HepG2 (cell line): ENCODE data around the gene SCMH1. TPM values are rescaled to one million over a fixed set of nuclear protein-coding genes. Genes with fewer than 3 reads are reported as not detected.

ENCODE experiments used
- NRL ChIP-seq: sonication (generic); formaldehyde crosslinking; IDR thresholded peaks from 2 replicates; pipeline ENCODE4 v1.5.0; 2020; ENCODE audit warnings: missing genetic modification reagents, mild to moderate bottlenecking, moderate library complexity, borderline replicate concordance
- ZNF33B ChIP-seq: sonication (generic); formaldehyde crosslinking; IDR thresholded peaks from 2 replicates; pipeline ENCODE4 v1.5.1; 2020; ENCODE audit warnings: mild to moderate bottlenecking, missing genetic modification reagents
- ZNF543 ChIP-seq: sonication (generic); formaldehyde crosslinking; IDR thresholded peaks from 2 replicates; pipeline ENCODE4 v1.4.0; 2020; ENCODE audit warnings: mild to moderate bottlenecking, missing genetic modification reagents
- ZNF570 ChIP-seq: sonication (generic); formaldehyde crosslinking; IDR thresholded peaks from 2 replicates; pipeline ENCODE4 v1.4.0; 2020; ENCODE audit warnings: mild to moderate bottlenecking, missing genetic modification reagents, borderline replicate concordance
- polyA plus RNA-seq, 8 experiments: library from polyadenylated mRNA; depleted of rRNA in 3 of 8; stranded (reverse) in 7 of 8; unstranded in 1 of 8; fragments of >200 nt; fragmentation: Illumina TruSeq in 4 of 8; extraction: Trizol in 4 of 8; gene quantifications; 2 replicates each; pipeline versions ENCODE4 v1.2.1 to v1.2.3, GENCODE V29; 2011 to 2016; ENCODE audit warnings: low read depth in 4 of 8, missing spikeins in 1 of 8, mixed read lengths in 1 of 8; ENCODE audit not compliant: insufficient read depth in 1 of 8
- total RNA-seq, 5 experiments: library from RNA; depleted of rRNA; stranded (reverse); fragments of >200 nt; fragmentation: Illumina TruSeq; extraction: Trizol; gene quantifications; 2 replicates each; pipeline ENCODE4 v1.2.3, GENCODE V29; 2016; ENCODE audit warnings: low read depth in 1 of 5
- TF ChIP-seq, protein P1 (sequence below), 2 experiments: sonication (generic) in 1 of 2; formaldehyde crosslinking in 1 of 2; IDR thresholded peaks; 2 replicates each; pipeline versions ENCODE4 v1.4.0 to v1.6.1; 2016 to 2020; ENCODE audit warnings: borderline replicate concordance in 1 of 2, low read depth in 1 of 2, mild to moderate bottlenecking in 1 of 2, missing genetic modification reagents in 1 of 2
- TF ChIP-seq, protein P2 (sequence below): sonication (generic); formaldehyde crosslinking; IDR thresholded peaks from 2 replicates; pipeline ENCODE4 v1.4.0; 2020; ENCODE audit warnings: missing genetic modification reagents, borderline replicate concordance
- TF ChIP-seq, protein P3 (sequence below): sonication (generic); formaldehyde crosslinking; IDR thresholded peaks from 2 replicates; pipeline ENCODE4 v1.8.1; 2023; ENCODE audit warnings: mild to moderate bottlenecking, moderate library complexity, missing genetic modification reagents

The SCMH1 gene
- total and polyA plus RNA-seq, 2 of the 13 experiments (the other 11 are each of a cell fraction or from before 2014, with no cell fraction given) = 41.8 to 52.6 TPM

DNA sequence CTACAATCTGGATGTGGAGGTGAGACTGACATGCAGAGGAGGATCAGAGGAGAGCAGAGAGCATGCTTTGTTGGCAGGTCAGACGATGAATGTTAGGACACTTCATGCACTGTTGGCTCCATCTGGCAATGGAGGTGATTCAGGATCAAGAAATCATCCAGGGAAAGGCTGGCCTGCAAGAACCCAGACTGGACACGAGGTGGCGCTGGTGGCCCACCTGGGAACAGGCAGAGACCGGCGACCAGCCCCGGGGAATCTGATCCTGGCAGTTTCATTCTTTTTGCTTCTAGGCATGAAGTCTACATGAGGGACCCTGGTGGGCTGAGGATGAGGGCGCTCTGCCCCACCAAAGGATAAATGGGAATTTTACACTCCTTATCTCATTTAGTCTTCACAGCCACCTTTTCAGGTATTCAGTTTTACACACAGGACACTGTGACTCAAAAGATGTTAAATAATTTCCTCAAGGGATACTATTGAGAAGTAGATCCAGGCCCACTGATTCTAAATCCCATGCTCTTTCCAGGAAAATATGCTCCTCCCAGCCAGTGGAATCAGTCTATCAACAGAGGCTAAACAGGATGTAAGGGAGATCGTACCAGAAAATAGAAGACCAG, 26.2 kb upstream of the SCMH1 start (continued):
- TF ChIP-seq, protein P1, sequence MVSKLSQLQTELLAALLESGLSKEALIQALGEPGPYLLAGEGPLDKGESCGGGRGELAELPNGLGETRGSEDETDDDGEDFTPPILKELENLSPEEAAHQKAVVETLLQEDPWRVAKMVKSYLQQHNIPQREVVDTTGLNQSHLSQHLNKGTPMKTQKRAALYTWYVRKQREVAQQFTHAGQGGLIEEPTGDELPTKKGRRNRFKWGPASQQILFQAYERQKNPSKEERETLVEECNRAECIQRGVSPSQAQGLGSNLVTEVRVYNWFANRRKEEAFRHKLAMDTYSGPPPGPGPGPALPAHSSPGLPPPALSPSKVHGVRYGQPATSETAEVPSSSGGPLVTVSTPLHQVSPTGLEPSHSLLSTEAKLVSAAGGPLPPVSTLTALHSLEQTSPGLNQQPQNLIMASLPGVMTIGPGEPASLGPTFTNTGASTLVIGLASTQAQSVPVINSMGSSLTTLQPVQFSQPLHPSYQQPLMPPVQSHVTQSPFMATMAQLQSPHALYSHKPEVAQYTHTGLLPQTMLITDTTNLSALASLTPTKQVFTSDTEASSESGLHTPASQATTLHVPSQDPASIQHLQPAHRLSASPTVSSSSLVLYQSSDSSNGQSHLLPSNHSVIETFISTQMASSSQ (IDR thresholded peaks at IDR 0.05; ENCODE audit: low read depth) = no peak
- TF ChIP-seq, protein P1 (CRISPR knock-in tag; IDR thresholded peaks at IDR 0.05; ENCODE audit: borderline replicate concordance) = no peak
- TF ChIP-seq, protein P2, sequence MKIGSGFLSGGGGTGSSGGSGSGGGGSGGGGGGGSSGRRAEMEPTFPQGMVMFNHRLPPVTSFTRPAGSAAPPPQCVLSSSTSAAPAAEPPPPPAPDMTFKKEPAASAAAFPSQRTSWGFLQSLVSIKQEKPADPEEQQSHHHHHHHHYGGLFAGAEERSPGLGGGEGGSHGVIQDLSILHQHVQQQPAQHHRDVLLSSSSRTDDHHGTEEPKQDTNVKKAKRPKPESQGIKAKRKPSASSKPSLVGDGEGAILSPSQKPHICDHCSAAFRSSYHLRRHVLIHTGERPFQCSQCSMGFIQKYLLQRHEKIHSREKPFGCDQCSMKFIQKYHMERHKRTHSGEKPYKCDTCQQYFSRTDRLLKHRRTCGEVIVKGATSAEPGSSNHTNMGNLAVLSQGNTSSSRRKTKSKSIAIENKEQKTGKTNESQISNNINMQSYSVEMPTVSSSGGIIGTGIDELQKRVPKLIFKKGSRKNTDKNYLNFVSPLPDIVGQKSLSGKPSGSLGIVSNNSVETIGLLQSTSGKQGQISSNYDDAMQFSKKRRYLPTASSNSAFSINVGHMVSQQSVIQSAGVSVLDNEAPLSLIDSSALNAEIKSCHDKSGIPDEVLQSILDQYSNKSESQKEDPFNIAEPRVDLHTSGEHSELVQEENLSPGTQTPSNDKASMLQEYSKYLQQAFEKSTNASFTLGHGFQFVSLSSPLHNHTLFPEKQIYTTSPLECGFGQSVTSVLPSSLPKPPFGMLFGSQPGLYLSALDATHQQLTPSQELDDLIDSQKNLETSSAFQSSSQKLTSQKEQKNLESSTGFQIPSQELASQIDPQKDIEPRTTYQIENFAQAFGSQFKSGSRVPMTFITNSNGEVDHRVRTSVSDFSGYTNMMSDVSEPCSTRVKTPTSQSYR = no peak
- TF ChIP-seq, protein P3, sequence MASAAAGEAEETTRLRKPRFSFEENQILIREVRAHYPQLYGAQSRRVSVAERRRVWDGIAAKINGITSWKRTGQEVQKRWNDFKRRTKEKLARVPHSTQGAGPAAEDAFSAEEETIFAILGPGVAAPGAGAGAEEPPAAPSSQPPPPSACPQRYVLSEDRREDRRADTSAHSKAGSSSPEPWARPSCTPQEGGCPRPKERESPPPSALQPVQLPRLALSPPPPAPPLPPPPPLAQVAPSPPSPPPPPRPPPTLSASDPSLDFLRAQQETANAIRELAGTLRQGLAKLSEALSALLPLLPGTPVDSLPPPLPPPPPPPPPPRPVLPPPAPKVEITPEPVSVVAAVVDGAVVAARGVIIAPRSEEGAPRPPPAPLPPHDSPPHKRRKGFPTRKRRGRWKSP (CRISPR knock-in tag) = no peak
- TF ChIP-seq NRL (CRISPR knock-in tag) = no peak
- no peak for TF ChIP-seq ZNF33B
- TF ChIP-seq ZNF570 (CRISPR knock-in tag) = no peak
- no peak for TF ChIP-seq ZNF543 (CRISPR knock-in tag)
